Inflammatory macrophage (primary cell): ENCODE measurements around the gene TATDN2.
"Not testable (repeated sequence)": the region's sequence is repeated elsewhere in the genome, so short reads cannot be mapped to it uniquely, and the experiment has no call there.

Experiments
- DNase-seq, 2 donors: peaks; one replicate each; pipeline ENCODE4 v3.0.0-alpha.2; 2020 to 2022

The TATDN2 gene

DNA sequence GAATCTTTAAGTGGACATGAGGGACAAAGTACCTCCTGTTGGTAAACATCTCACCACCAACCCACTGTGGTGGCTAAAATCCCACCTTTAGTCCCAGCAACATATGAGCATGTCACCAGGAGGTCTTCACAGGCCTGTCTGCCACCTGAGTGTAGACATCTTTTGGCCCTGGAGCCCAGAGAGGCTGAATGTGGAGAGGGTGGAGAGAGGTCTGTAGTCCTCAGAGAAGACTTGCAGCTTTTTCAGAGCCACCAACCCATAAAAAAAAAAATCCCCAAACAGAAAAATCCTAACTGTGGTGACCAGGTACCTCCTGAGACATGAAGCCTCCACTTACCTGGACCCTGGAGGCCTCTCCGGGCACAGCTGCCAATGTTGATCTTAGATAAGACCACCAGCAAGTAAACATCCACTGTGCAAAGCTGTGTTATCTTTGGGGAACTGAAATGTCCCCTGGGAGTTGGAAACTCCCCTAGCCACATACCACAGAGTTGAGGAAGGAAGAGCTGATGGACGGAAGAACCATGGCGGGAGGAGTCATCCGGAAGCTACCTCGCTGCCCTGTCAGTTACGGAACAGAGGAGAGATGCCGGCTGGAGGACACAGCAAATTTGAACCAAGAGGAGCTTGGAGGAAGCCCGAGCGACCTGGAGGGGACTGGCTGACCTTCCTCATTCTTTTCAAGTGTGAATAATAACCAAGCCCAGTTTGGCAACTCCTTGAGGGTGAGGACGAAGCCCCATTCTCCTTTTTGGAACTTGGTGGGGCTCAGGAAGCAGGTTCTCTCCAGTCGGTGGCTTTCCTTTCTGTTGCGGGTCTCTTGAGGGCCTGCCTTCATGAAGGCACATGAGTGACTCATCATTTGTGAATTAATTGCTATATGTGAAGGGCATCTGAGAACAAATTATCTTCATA, 44.5 kb downstream of the TATDN2 start, which contains the start of gene GHRL:
TSS of gene GHRL (minus strand) at position 443 of the 915 bp plus-strand sequence. CDS start 2,767 bp downstream, outside the sequence.
- DNase-seq: peak; percentile 66 to 69

DNA sequence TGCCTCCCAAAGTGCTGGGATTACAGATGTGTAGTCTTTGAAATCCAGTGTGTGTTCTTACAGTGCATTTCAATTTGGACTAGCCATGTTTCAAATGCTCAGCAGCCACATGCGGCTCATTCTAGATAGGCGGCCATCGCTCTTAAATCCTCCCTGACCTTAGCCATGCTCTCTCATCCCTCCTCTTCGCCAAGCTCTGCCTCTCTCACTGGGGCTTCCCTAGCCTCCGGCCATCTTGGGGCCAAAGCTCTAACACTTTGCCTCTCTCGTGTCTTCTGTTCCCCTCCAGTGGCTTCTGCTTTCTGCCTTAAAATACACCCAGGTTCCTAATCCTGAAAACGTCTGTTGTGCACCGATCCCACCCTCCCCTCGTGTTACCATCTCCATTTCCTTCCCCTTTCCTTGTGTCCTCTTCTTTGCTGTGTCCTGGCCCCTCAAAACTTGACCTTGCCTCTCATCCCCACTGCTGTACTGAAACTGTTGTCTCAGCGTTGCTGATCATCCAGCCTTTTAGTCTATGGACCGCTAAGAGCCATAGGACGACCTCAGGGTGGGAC, 45.8 kb downstream of the TATDN2 start:
- DNase-seq: peak; percentile 29 to 31

DNA sequence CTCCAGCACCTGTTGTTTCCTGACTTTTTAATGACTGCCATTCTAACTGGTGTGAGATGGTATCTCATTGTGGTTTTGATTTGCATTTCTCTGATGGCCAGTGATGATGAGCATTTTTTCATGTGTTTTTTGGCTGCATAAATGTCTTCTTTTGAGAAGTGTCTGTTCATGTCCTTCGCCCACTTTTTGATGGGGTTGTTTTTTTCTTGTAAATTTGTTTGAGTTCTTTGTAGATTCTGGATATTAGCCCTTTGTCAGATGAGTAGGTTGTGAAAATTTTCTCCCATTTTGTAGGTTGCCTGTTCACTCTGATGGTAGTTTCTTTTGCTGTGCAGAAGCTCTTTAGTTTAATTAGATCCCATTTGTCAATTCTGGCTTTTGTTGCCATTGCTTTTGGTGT, 49.8 kb downstream of the TATDN2 start:
- not testable (repeated sequence) for DNase-seq

DNA sequence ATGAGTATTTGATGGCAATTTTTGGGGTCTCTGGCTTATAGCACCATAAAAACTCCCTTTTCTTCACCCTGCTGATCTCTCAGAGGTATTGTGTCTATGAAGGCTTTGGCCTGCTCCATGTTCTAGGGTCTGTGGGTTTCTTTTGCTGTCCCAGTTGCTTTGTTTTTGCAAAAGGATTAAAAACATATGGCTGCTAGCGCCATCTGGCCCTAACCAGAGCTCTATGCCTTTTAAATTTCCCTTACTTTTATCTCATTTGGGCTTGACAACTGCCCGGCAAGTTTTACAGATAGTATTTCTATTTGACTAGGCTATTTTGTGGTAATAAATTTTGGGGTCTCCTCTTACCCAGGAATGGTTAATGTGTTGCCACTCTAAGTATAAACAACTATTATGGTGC, 50.9 kb downstream of the TATDN2 start:
- DNase-seq: no peak

DNA sequence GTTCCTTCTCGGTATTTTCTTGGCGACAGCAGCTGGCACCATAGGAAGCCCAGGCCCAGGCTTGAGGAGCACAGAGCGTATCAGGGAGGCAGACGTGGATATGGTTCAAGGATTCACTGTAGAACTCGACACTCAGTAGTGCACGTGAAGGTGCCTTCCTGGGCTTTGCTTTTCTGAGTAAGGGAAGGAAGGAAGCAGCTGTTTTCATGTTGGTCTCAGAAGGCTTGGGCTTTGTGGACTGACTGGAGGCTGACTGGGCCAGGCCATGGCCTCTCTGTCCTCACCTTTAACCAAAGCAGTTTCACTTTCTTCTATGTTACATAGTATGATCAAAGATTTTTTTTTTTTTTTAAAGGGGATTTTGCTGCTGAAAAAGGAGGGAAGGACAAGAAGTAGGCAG, 51.4 kb downstream of the TATDN2 start:
- DNase-seq: no peak

DNA sequence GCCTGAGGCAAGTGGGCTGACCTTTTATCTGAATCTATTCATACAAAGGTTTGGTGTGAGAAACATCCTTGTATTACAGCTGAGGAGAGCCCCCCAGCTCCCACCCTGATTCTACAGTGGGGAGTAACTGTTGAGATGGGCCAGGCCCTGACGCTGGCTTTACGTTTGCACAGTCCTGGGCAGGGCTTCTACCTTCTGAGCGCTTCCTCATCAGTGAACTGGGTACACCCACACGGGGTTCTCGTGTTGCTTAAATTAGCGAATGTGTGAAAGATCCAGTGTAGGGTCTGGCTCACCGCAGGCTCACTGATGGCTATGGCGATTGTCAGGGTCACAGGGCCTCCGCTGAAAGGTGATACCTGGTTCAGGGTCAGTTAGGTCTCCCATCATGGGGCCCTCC, 51.8 kb downstream of the TATDN2 start:
- DNase-seq: no peak

DNA sequence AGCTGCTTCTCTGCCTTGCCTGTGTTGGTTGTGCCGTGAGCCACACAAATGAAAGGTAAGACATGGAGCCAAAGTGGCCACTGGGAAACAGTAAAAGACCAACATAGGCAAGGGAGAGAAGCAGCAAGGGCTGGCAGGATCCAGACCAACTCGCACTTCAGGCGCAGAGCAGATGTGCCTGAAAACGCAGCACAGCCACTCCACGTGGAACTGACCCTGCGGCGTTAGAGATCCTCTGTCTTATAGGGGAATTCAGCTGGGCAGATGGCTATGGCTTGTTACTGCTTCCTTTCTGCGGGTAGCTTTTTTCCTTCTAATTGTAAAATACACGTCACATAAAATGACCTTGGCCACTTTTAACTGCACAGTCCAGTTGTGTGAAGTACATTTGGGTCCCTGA, 54.8 kb downstream of the TATDN2 start:
- no peak for DNase-seq

DNA sequence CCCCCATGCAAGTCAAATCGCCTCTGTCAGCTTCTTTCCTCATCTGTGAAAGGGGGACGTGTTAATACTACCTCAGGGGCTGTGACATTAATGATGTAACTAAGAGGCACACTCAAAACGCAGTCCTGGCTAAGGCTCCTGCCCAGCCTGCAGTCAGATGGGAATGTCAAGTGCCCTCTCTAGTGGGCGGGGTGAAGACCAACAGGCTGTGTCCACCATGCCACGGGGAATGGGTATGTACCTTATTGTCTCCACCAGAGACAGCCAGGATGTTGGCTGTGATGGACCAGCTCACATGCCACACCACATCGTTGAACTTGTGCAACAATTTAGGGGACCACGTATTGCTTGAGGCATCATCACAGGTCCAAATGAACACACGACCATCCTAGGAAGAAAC, 55.5 kb downstream of the TATDN2 start:
- no peak for DNase-seq

DNA sequence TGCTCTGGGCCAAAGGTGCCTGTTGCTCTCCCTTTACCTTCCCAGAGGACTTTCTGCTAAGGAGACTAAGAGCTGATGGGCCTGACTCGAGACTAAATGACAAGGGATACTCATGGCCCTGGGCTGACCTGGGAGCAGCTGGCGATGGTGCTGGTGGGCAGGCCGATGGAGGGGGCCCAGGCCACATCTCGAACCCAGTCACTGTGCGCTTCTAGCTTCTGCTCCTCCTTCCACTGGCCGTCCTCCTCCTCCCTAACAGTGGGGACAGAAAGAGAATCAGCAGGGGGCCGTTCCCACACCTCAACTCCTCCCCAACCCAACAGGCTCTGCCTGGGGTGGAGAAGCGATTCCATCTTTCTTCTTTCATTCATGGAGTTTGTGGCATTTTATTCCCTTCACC, 56.6 kb downstream of the TATDN2 start:
- DNase-seq: no peak

DNA sequence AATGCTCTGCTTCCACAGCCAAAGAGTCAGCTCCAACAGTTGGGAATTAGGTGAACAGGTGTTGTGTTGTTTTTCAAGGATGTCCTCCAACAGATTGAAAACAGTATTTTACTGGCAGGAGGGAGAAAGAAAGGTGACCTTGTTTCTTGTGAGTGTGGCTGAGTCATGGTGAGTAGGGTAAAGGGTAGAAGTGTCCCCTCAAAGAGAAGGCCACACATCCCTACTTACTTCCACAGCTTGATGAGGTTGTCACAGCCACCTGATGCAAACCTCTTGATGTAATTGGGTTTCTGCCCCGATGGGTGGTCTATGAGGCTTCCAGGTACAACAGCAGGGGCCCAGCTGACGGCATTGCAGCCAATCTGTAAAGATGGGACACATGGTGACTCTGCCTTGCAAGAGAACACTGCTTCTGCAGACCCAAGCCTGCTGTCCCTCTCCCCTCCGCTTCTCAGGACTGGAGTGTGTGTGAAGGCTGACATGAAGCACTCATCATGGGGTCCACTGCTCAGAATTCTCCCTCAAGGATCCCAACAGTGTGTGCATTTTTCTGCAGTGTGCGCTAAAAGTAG, 57.2 kb downstream of the TATDN2 start:
- no peak for DNase-seq

DNA sequence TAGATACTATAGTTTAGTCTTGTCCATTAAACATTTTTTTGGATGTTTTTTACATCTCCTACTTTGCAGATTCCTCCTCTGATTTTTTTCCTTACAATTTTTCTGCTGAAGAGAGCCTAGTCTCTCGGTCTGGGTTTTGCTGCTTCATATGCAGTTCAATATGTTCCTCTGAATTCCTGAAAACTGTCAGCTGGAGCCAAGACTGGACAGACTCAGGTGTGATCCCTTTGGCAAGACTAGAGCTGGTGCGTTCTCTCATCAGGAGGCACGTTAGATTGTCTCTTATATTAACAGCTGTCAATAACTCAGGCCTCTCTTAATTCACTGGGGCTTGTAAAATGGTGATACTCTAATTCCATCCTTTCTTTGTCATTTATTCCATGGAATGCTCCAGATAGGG, 57.9 kb downstream of the TATDN2 start:
- DNase-seq: no peak

DNA sequence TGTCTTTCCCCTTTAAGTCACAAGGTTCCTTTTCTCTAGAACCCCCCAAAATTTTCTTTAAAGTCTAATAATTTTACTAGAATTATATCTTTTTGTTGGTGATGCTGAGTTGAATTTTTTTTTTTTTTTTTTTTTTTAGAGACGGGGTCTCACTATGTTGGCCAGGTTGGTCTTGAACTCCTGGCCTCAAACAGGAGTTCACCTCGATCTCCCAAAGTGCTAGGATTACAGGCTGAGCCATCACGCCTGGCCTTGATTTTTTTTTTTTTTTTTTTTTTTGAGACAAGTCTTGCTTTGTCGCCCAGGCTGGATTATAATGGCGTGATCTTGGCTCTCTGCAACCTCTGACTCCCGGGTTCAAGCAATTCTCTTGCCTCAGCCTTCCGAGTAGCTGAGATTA, 60.4 kb downstream of the TATDN2 start:
- no peak for DNase-seq

DNA sequence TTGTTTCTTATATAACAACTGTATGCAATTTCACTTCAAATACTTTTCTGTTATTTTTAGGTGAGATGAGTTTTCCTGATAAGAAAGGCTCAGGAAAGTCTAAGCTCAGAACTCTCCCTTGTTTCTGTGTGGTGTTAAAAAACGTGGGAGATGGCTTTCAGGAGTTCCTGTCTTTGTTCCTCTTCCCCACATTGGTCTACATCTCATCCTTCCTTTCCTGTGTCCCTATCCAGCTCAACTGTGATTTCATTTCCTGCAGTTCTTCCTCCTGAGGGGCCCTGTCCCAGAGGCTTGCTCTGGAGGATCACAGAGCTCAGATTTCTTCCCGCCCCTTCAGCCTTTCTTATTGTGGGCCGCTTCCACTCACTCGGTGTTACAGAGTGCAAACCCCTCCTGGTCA, 61.5 kb downstream of the TATDN2 start:
- no peak for DNase-seq

DNA sequence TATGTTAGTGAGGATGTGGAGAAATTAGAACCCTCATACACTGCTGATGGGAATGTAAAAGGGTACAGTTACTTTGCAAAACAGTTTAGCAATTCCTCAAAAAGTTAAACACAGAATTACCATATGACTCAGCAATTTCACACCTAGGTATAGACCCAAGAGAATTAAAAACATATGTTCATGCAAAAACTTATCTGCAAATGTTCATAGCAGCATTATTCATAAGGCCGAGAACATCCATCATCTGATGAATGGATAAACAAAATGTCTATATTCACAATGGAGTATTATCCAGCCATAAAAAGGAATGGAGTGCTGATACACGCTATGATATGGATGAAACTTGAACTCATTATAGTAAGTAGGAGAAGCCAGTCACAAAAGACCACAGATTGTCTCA, 62.3 kb downstream of the TATDN2 start:
- DNase-seq: no peak

DNA sequence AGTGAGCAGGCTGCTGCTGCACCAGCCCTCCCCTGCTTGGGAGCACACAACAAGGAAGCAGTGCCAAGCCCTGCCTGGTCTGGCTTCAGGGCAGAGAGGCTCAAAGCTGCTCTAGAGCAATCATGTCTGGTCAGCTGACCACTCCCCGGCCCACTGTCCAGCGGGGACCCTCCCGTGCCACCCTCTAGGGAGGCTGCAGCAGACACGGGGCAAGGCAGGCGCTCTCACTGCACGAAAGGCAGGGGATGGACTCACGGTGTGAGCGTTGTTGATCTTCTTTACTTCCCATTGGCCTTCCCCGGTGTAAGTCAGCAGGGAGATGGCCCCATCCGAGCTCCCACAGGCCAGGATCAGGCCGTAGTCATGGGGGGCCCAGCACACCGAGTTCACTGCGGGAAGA, 63.5 kb downstream of the TATDN2 start:
- DNase-seq: no peak

DNA sequence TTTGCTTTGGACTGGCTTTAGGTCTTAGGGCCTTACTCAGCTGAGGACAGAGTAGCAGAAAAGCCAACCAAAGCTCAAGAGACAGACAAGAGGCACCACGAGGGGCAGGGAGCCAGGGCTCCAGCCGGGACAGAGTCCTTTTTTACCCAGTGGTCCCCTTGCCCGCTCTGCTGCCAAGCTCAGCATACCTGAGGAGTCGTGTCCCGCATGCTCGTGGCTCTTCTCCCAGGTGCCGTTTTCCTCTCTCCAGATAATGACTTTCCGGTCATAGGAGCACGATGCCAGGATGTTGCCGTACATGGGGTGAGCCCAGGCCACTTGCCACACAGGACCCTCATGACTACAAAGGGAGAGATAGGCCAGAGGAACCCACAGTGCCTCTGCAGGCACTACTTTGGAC, 64.1 kb downstream of the TATDN2 start:
- no peak for DNase-seq

DNA sequence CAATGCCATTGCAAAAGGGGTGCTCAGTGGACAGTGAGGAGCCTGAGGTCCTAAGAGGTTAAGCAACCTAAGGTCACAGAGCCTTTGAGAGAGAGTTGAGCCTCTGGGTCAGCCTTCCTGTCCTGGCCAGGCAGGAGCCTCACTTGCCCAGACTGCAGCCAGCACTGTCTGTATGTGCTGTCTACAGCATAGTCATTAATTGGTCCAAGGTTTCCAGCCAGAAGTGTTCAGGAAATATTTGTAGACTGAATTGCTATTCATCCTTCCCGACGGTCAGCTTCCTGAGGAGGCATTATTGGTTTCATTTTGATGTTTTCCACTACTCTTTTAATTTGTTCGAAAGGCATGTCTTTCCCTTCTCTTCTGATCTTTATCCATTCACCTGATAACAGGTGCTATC, 64.6 kb downstream of the TATDN2 start:
- no peak for DNase-seq

DNA sequence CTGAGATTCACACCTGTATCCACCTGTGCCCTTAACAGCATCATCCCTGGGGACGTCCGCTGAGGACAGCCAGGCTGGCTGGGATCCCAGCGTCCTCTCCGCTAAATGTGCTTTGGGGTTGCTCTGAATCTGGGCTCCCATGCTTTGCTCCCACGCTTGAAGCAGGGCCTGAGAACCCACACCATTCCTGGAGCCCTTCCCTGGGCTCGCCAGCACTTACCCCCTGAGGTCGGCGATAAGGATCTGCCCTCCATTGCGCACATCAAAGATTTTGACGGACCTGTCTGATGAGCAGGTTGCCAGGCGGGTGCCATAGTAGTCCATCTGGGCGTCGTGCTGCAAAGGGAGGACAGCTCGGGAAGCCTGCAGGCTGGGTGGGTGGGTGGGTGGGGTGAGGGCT, 66.8 kb downstream of the TATDN2 start:
- no peak for DNase-seq

DNA sequence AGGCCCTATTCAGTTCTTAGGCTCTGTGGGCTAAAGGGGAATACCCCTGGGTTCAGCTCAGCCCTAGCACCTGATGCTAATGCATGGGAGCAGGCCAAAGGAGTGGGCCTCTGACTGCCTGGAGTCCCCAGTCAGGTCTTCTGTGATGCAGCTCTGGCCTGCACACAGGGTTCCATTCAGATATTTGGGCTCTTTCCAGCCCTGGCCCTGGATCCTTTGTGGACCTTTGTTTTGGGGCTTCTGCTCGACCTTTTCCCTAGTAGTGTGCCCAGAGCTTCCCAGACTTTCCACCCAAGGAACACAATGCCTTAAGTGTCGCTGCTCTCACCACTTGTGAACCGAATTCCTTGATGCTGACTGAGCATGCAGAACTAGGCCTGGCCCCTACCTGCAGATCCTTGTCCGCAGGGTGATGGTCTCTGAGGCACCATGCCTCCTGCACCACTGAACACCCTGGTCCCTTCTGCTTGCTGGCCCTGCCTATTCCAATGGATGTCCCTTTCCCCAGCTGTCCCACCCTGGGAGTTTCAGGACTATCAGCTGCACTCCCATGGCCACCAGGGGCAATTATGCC, 67.6 kb downstream of the TATDN2 start:
- no peak for DNase-seq

DNA sequence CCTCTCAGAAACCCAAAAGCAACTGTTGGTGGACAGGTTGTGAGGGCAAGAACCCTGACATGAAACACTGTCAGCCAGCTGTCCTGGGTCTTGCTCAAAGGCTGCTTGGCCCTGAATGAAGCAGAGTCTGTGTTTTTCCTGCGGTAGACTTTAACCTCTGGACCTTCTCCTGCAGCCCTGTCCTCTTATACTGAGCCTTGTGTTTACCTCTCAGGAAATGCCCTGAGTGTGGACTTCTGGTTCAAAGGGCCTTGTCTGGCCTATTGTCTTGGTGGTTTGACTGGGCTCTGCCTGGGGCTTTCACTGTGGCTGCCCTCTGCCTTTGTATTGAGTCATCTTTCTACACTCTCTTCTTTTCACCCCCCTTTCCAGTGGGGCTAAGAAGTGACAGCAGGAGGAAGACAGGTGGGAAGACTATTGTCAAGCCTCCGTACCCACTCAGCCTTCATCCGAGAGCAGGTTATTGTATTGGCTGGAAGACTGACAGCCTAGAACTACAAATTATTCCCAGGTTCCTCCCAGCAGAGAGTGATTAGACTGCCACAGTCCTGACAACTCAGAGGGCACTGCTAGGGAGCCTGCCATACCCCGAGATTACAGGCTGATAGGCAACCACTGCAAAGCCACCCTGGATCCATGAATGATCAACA, 69.2 kb downstream of the TATDN2 start:
- DNase-seq: no peak

DNA sequence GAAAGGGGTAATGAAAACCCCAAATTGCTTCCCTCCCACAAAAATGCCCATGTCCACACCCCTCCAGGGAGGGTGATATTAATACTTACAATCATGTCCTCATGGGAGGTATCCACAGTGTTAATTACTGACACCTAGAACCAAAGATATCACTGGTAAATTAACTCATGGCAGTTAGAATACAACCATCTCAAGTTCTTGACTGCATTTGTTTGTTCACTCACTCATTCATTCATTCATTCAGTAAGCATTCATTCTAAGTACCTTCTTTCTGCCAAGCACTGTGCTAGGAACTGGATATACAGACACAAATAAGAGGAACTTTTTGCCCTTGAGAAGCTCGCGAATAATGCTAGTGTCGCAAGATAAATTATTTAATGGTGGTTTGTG, 69.7 kb downstream of the TATDN2 start:
- no peak for DNase-seq

DNA sequence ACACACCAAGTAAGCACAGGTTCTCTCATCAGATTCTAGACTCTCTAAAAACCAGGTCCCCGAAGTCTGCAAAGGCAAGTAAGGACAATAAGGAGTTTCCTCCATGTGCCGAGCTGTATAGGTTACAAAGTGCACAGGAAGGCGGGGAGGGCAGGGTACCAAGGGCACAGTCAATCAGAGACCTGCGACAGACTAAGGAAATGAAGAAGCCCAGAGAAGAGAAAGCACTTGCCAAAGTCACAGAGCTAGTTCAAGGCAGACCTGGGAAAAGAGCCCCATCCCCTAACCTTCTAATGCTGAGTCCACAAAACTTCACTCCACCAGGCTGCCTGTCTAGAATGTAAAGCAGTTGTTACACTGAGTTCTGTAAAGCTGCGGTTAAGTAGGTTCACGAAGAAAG, 71.0 kb downstream of the TATDN2 start:
- no peak for DNase-seq

DNA sequence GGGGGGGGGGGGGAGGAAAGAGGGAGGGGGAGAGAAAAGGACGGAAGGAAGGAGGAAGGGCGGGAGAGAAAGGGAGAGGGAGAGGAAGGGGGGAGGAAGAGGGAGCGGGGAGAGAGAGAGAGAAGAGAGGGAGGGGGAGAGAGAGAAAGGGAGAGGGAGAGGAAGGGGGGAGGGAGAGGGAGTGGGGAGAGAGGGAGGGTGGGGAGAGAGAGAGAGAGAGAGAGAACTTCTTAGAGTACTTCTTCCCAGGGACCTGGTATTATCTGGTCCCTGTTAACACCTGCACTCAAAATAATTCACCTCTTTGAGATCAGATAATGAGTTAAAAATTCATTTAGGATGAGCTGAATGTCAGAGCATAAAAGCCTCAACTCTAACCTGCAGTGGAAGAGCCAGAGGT, 71.5 kb downstream of the TATDN2 start:
- no peak for DNase-seq
